ENCODE measurements around the gene MRC1. TPM values are rescaled to one million over a fixed set of nuclear protein-coding genes. Genes with fewer than 3 reads are reported as not detected.

The MRC1 gene
- polyA plus RNA-seq, 1 experiment: not detected

DNA sequence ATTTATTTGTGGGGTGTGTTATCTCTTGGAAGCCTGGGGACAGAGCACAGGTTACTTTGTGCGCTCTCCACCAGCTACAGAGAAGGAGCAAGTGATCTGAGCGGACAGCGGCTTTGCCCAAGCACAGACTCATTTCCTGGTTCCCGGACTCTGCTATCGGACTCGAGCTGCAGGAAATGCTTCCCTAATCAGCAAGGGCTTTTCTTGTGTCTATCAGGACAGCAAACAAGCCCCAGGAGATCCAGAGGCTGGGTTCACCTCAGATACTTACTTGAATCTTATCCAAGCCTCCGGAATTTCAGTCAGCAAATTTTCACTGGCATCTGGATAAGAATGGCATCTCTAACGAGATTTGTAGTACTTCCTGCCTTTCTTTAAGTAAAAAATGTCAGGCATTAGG lies 27.8 kb downstream of the MRC1 start:
- Histone ChIP-seq H3K27me3 (ENCODE audit: control insufficient read depth, insufficient read depth, low read length) (no peaks in the 10 kb centered on the region), H3K36me3 (ENCODE audit: control insufficient read depth, insufficient read depth, low read length) (no peaks in the 10 kb centered on the region), H3K4me3 (ENCODE audit: low read depth, low read length) (peak overlapping the region; percentile 18; the same call in 1 of the 2 replicates)
- no peak for DNase-seq (ENCODE audit: low read depth)
- ChIA-PET POLR2A (no interaction called here), CTCF (interaction anchor here (1.3 to 3.3 kb wide), 4 partner anchors 10 to 379 kb away, joined by 3 to 16 read pairs (median 4); no protein-coding TSS in a partner anchor)
- TF ChIP-seq CTCF (IDR thresholded peaks at IDR 0.05; ENCODE audit: insufficient read depth, low read depth, low read length): no peak

DNA sequence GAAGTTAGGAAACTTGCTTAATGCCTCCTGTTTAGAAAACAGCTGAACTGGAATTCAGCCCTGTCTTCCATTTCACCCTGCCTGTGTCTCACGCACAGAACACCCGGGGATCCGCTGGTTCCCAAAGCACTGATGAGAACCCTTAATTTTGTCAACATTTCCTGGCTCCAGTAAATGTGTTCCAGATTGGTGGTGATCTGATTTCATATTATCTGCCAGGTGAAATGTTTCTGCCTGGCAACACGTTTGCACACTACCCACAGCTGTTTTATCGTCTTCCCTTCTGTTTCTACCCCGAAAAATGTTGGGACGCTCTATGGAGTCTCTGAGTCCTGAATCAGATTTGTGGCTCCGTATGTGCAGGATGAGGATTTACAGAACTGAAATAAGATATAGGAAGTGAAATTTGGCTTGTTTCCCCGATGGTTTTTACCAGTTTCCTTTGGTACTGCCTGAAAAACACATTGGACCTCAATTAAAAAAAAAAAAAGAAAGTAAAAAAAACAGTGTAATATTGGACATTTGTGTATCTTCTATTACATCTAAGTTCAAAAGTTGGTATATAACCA lies 29.0 kb downstream of the MRC1 start:
- DNase-seq (ENCODE audit: low read depth): no peak
- H3K27me3 ChIP-seq (ENCODE audit: control insufficient read depth, insufficient read depth, low read length): no peaks in the 10 kb centered on the region
- POLR2A ChIA-PET: no interaction called here
- no peak overlapping the region for H3K4me3 ChIP-seq (ENCODE audit: low read depth, low read length)
- CTCF ChIA-PET: interaction anchor here (0.5 to 3.3 kb wide), 5 partner anchors 9 to 1983 kb away, joined by 3 to 16 read pairs (median 4); no protein-coding TSS in a partner anchor
- H3K36me3 ChIP-seq (ENCODE audit: control insufficient read depth, insufficient read depth, low read length): no peaks in the 10 kb centered on the region
- TF ChIP-seq CTCF (IDR thresholded peaks at IDR 0.05; ENCODE audit: insufficient read depth, low read depth, low read length): no peak

- ChIA-PET CTCF (interaction anchor here (0.7 to 0.8 kb wide), 2 partner anchors 99 to 410 kb away, joined by 3 read pairs; no protein-coding TSS in a partner anchor), POLR2A (interaction anchor here (0.7 kb wide), 1 partner anchor 354 kb away, joined by 3 read pairs; no protein-coding TSS in a partner anchor)
- H3K36me3 ChIP-seq (ENCODE audit: control insufficient read depth, insufficient read depth, low read length): no peaks in the 10 kb centered on the region
- no peaks in the 10 kb centered on the region for H3K27me3 ChIP-seq (ENCODE audit: control insufficient read depth, insufficient read depth, low read length)
- DNase-seq (ENCODE audit: low read depth): no peak
- H3K4me3 ChIP-seq (ENCODE audit: low read depth, low read length): no peak overlapping the region
- TF ChIP-seq CTCF (IDR thresholded peaks at IDR 0.05; ENCODE audit: insufficient read depth, low read depth, low read length): no peak
These were observed 31.9 kb downstream of the MRC1 start for GRCh38 chr10:17841050-17841449.

GRCh38 chr10:17842641-17843040 lies 33.5 kb downstream of the MRC1 start:
- CTCF ChIA-PET: no interaction called here

More at GRCh38 chr10:17842641-17843040, 33.5 kb downstream of the MRC1 start:
- no peaks in the 10 kb centered on the region for H3K36me3 ChIP-seq (ENCODE audit: control insufficient read depth, insufficient read depth, low read length)
- TF ChIP-seq CTCF (IDR thresholded peaks at IDR 0.05; ENCODE audit: insufficient read depth, low read depth, low read length): no peak
- H3K27me3 ChIP-seq (ENCODE audit: control insufficient read depth, insufficient read depth, low read length): no peaks in the 10 kb centered on the region
- H3K4me3 ChIP-seq (ENCODE audit: low read depth, low read length): no peak overlapping the region
- DNase-seq (ENCODE audit: low read depth): no peak
- POLR2A ChIA-PET: no interaction called here
